ENCODE data around the gene ARID1A.
A peak's percentile ranks its signal among the peaks of the same experiment; 100 is the strongest.

Gene ARID1A

DNA sequence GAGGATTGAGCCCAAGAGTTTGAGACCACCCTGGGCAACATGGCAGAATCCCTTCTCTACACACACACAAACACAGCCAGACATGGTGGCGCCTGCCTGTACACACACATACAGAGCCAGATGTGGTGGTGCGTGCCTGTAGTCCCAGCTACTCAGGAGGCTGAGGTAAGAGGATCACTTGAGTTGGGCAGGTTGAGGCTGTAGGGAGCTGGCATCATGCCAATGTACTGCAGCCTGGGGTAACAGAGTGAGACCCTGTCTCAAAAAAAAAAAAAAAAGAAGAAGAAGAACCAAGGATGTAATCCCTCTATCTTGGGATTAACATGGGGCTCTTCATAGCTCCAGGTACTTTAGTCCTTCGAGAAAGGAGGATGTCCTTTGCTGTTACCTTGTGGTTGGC is 62.5 kb downstream of the ARID1A start:
- no peak for DNase-seq

DNA sequence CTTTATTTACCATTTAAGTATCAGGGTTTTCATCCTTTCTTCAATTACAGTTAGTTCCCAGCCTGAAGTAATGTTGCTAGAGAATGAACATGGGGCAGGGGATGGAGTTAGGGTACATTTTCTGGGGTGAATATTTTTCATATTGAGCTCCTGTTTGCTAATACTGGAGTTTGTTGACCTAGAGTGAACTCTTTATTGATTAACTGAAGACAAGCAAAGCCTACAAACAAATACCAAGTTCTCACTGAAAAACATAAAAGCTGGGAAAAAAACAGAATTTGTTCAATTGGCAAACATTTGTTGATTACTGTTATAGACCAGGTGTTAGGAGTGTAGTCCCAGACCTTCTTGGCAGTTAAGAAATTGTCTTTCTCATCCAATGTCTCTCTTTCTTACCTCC is 63.7 kb downstream of the ARID1A start:
- no peak for DNase-seq

DNA sequence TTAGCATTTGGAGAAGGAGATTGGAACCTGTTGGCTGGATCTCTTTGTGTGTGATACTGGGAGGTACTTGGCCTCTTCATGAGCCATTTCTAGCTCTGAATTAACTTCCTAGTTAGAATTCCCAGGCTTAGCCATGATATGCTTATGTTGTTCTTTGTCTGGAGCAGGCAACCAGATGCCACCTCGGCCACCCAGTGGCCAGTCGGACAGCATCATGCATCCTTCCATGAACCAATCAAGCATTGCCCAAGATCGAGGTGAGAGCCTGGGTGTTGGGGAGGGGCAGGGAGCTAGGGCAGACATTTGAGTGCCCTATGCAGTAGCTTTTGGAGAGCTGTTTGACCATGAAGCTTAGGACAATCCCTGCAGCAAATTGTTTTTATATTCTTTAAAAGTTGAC is 65.4 kb downstream of the ARID1A start:
- DNase-seq = peak in 10 of 51 donors; percentile 4 to 49 (median 11)

DNA sequence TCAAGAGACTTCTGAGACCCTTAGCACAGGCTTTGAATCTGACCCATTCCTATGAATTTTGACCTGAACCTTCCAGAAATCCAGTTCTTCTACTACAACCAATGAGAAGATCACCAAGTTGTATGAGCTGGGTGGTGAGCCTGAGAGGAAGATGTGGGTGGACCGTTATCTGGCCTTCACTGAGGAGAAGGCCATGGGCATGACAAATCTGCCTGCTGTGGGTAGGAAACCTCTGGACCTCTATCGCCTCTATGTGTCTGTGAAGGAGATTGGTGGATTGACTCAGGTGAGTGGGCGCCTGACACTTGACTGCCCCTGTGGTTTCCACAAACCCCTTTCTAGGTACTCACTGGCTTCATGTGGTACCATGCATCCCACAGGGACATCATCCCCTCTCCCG is 71.9 kb downstream of the ARID1A start:
- no peak for DNase-seq

DNA sequence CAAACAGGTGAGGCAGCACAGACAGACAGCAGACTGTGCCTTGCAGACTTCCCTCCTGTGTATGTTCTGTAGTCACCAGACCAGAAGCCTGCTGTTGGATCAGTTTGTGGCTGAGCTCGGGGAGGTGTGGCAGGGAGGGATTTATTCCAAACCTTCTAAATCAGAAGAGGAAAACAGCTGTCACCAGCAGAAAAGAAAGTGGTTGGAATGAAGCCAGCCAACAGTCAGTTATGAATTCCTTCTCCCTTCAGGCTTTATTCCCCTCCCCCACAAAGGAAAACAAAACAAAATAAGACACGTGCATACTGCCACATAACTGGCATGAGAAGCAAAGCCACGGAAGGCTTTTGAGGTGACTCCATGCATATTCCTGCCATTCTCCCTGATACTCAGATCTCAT is 72.9 kb downstream of the ARID1A start:
- DNase-seq = no peak

GRCh38 chr1:26771285-26771642 is 75.4 kb downstream of the ARID1A start:
- DNase-seq = no peak

- peak in 6 of 51 donors; percentile 4 to 78 (median 16) for DNase-seq
Measured at GRCh38 chr1:26771643-26772321, 76.0 kb downstream of the ARID1A start.

DNA sequence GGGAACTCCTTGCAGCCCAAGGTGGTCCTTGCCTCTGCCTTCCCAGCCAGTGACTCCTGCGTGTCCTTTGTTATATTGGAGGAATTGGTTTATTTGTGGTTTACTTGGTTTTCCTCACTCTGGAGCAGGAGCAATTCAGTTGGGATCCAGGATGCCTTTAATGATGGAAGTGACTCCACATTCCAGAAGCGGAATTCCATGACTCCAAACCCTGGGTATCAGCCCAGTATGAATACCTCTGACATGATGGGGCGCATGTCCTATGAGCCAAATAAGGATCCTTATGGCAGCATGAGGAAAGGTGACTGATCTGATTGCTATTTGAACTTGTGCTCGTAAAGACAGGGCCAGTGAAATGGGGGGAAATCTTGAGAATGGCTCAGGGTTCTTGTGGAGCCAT is 76.9 kb downstream of the ARID1A start:
- no peak for DNase-seq

GRCh38 chr1:26774462-26774861 is 78.6 kb downstream of the ARID1A start:
- DNase-seq = no peak

GRCh38 chr1:26775666-26776065 is 79.9 kb downstream of the ARID1A start:
- no peak for DNase-seq

DNA sequence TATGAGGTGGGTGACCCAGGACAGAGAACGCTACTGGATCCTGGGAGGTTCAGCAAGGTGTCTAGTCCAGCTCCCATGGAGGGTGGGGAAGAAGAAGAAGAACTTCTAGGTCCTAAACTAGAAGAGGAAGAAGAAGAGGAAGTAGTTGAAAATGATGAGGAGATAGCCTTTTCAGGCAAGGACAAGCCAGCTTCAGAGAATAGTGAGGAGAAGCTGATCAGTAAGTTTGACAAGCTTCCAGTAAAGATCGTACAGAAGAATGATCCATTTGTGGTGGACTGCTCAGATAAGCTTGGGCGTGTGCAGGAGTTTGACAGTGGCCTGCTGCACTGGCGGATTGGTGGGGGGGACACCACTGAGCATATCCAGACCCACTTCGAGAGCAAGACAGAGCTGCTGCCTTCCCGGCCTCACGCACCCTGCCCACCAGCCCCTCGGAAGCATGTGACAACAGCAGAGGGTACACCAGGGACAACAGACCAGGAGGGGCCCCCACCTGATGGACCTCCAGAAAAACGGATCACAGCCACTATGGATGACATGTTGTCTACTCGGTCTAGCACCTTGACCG is 83.4 kb downstream of the ARID1A start:
- no peak for DNase-seq

GRCh38 chr1:26780344-26780957 is 84.6 kb downstream of the ARID1A start:
- peak in 4 of 51 donors; percentile 4 to 26 (median 14) for DNase-seq

DNA sequence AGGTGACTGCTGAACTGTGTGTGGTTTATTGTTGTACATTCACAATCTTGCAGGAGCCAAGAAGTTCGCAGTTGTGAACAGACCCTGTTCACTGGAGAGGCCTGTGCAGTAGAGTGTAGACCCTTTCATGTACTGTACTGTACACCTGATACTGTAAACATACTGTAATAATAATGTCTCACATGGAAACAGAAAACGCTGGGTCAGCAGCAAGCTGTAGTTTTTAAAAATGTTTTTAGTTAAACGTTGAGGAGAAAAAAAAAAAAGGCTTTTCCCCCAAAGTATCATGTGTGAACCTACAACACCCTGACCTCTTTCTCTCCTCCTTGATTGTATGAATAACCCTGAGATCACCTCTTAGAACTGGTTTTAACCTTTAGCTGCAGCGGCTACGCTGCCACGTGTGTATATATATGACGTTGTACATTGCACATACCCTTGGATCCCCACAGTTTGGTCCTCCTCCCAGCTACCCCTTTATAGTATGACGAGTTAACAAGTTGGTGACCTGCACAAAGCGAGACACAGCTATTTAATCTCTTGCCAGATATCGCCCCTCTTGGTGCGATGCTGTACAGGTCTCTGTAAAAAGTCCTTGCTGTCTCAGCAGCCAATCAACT is 85.5 kb downstream of the ARID1A start:
- no peak for DNase-seq

- no peak for DNase-seq
Measured at GRCh38 chr1:26782521-26783212, 86.9 kb downstream of the ARID1A start.

GRCh38 chr1:26783646-26784022 is 87.8 kb downstream of the ARID1A start:
- DNase-seq = no peak

DNA sequence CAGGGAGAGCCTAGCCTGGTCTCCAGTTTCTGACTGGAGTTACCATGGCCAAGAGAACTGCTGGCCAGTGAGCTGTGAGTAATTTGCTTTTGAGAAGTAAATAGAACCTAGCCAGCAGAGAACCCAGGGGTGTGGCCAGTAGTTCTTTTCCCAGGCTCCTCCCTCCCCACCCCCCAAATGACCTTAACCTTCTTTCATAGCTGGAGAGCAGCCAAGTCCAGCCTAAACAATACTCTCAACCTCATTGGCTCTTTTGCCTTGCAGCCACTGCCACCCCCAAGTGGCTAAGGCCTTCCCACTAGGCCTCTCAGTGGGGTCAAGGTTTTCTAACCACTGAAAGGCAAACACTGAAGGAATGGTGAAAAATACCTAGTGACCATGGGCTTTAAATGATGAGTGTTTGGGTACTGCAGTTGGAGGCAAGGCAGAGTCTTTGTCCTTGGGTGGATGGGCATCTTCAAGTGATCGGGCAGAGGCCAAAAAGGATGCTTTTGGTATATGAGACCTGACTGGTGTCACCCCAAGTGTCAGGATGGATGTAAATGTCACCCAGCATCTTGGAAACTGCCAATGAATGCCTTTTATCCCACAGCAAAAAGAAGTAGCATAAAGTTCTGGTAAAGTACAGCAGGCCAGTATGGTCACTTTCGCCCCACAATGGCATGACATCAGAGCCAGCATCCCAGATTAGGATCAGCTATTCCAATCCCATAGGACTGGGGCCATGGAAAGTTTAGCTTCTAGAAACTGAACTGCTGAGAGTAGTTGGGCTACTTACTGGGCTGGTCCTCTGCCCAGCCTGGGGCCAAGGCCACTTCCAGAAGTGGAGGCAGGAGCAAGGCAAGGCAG is 88.4 kb downstream of the ARID1A start:
- peak in 38 of 51 donors; percentile 10 to 82 (median 52) for DNase-seq

DNA sequence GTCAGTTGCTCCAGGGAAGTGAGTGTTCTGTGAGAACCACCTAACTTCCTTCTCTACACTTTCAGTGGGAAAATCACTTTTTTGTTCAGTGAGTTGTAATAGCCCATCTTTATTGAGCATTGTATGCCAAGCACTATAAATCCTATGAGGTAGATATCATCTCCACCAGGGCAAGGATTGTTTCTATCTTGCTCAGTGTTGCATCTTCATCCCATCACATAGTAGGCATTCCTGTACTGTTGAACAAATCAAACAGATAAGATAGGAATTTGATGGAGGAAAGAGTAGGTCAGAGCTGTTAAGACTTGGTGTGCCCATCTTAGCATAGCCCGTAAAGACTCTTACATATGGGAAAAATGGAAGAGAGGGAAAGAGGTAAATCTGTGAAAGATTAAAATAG is 89.1 kb downstream of the ARID1A start:
- DNase-seq = no peak

DNA sequence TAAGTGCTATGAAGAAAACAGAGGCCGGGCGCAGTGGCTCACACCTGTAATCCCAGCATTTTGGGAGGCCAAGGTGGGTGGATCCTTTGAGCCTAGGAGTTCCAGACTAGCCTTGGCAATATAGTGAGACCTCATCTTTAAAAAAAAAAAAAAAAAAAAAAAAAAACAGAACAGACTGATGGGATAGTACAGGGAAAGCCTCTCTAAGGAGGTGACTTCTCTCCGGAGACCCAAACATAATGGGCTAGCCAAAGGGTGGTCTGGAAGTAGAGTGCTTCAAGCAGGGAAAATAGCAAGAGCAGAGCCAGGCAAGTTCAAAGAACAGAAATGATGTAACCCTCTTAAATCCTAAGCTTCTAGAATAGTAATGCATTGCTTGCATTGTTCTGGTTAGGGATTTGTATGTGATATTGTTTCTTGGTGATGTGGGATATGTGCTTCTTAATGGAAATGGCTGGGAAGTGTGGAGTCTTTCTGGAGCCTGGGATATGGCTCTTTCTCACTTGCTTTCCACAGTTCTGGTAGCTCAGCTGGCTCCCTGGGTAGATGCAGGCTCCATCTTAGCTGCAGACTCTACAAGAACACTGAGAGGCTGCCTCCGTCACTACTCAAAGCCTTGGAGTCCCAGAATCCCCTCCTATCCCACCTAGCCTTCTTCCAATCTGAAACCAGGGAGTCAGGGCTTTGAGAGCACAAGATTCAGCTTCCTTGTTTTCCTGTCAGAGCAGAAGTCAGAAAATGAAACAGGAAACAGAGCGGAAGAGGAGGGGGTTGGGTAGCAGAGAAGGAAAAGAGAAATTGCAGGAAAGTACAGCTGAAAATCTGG is 90.0 kb downstream of the ARID1A start:
- peak in 7 of 51 donors; percentile 9 to 57 (median 23) for DNase-seq

- DNase-seq = peak in 28 of 51 donors; percentile 9 to 74 (median 31)
Measured at GRCh38 chr1:26786437-26787380, 90.9 kb downstream of the ARID1A start.

All from hypothalamus (tissue), 51 donors.